C1 segment of cervical spinal cord (tissue), 14 donors: ENCODE data around the gene ENDOD1.
"Not testable (repeated sequence)": the region's sequence is repeated elsewhere in the genome, so short reads cannot be mapped to it uniquely, and the experiment has no call there.

Source experiments
- DNase-seq, 14 donors: peaks; one replicate each; lab custom pipeline; 2025; lab: John Stamatoyannopoulos, UW

The ENDOD1 gene, protein sequence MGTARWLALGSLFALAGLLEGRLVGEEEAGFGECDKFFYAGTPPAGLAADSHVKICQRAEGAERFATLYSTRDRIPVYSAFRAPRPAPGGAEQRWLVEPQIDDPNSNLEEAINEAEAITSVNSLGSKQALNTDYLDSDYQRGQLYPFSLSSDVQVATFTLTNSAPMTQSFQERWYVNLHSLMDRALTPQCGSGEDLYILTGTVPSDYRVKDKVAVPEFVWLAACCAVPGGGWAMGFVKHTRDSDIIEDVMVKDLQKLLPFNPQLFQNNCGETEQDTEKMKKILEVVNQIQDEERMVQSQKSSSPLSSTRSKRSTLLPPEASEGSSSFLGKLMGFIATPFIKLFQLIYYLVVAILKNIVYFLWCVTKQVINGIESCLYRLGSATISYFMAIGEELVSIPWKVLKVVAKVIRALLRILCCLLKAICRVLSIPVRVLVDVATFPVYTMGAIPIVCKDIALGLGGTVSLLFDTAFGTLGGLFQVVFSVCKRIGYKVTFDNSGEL

DNA sequence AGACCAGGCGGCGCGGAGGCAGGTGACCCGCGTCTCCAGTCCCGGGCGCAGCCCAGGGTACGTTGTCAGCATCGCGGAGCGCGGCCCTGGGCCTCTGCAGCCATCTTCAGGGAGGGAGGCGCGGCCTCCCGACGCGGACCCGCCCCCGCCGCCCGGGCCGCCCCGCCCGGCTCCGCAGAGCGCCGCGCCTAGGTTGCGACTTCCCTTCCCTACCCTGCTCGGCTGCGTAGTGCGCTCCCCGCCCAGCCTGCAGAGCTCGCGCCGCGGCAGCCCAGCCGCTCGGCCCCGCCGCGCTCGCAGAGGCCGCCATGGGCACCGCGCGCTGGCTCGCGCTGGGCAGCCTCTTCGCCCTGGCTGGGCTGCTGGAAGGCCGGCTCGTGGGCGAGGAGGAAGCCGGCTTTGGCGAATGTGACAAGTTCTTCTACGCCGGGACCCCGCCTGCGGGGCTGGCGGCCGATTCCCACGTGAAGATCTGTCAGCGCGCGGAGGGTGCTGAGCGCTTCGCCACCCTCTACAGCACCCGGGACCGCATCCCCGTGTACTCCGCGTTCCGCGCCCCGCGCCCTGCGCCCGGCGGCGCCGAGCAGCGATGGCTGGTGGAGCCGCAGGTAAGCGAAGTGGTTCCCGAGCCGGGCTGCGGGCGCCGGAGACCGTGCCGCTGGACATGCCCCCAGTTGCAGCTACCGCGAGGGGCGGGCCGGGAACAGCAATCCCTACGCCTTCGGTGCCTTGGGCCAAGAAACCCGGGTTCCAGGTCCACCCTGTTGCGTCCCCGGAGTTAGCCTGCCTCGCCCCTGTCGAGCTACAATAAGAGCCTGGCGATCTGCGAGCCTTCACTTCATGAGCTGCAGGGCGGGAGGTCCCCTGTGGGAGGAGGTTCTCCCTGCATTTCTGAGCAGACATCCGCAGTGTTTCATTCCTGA lies at the start of gene ENDOD1:
Gene ENDOD1 (plus strand): TSS at position 227 of the 923 bp plus-strand sequence. CDS start 82 bp downstream, at position 309.
- peak in 13 of 14 donors; percentile 51 to 96 (median 82) for DNase-seq

DNA sequence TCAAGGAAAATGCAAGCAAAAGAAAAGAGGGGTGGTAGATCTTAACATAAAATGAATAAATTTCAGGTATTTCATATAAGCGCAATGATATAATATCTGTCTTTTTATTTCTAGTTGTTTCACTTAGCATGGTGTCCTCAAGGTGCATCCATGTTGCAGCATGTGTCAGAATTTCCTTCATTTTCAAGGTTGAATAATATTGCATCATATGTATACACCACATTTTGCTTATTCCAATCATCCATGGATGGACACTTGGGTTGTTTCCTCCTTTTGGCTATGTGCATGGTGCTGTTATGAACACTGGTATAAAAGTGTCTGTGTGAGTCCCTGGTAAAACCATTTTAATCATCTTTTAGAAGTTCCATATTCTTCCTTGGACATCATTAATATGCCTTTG lies 47.4 kb upstream of the ENDOD1 start:
- no peak for DNase-seq

DNA sequence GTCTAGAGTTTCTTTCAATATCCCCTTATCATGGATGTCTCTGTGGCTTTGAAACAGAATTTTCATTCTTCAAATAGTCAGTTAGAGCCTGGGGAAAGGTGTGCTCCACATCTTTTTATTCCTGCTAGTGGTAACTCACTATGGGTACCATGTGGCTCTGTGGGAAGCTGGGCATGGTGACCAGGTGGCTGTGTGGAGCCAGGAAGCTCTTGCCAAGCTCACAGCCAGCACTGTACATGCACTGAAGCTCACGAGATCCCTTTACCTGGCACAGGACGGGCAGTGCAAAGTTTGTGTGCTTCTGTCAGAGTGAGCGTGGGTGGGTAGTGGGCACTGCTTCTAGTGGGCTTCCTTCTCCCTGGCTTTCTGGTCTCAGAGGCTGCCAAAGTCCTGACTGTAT lies 46.7 kb upstream of the ENDOD1 start:
- no peak for DNase-seq

DNA sequence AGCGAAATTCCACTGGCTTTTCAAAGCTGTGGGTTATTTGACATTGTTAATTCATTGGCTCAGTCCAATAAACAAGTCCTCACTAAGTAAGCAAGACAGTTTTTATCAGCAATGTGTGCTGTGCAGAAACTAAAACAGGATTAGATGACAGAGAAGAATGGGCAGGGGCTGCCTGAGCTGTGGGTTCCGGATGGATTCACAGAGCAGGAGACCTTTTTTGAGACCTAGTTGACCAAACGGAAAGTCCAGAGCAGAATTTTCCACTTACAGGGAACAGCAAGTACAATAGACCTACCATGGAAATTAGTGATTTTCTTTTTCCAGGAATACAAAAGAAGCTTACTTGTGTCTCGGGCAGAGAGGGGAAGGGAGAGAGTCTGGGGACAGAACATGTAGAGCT lies 45.6 kb upstream of the ENDOD1 start:
- no peak for DNase-seq

DNA sequence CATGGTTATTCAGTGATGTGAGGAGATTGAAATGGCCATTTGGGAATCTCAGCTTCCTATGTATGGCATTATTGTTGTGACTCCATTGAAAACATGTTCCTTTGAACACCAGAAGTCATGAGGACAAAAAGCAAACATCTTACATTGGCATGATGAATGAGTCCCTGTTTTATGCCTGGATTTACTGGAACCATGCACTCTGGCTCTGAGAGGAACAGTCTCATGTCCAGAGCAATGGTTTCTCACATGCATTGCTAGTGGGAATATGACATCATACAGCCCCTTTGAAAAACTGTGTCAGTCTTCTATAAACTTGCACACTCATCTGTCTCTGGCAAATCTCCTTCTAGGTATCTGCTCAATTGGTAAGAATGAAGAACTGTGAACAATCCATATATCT lies 43.8 kb upstream of the ENDOD1 start:
- DNase-seq, result no peak

DNA sequence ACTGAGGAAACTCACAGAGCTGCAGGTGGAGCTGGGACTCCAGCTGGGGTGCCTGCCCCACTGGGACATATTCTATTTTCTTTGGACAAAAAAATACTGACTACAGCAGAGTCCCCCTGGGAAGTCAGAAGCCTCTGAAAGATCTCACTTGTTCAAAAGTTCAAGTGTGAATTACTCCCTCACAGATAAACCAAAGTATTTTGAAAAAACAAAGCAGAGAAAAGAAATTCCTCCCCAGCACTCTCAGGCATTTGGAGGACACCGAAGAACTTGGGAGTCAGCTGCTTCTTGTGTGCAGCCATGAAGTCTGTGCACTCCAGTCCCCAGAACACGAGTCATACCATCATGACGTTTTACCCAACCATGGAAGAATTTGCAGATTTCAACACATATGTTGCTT lies 40.5 kb upstream of the ENDOD1 start, which contains the start of gene KDM4F:
Gene KDM4F (plus strand): TSS at position 301 of the 400 bp plus-strand sequence.
- DNase-seq, result not testable (repeated sequence)

DNA sequence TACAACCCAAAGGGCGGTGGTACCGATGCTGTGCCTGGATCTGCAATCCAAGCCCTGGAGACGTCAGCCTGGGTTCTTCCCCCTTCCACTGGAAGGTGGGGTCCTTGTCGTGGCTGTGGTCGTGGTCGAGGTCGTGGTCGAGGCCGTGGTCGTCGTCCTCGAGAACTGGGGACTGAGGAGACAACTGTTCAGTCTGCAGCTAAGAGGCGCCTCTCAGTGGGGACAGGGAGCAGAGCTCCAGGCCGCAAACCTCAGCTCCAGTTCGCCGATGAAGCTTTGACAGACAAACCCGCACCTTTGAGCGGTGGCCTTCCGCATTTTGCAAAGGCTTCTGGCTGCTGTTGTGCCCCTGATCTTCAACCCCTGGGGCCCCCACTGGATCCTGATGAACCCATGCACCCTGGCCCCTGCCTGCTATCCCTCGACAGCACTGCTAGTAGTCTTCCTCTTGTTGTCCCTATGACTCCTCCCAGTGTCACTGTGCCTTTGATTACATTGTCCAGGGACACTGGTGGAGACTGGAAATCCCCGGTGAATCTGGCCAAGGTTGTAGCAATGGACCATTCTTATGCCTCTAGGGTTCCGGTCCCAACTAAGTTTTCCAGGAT lies 38.9 kb upstream of the ENDOD1 start:
- DNase-seq, result no peak

DNA sequence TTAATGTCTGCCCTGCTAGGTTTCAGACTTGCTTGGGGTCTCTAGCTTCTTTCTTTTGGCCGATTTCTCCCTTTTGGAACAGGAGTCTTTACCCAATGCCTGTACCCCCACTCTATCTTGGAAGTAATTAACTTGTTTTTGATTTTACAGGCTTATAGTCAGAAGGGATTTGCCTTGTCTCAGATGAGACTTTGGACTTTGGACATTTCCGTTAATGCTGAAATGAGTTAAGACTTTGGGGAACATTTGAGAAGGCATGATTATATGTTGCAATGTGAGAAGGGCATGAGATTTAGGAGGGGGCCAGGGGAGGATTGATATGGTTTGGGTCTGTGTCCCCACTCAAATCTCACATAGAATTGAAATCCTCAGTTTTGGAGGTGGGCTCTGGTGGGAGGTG lies 35.3 kb upstream of the ENDOD1 start:
- no peak for DNase-seq

DNA sequence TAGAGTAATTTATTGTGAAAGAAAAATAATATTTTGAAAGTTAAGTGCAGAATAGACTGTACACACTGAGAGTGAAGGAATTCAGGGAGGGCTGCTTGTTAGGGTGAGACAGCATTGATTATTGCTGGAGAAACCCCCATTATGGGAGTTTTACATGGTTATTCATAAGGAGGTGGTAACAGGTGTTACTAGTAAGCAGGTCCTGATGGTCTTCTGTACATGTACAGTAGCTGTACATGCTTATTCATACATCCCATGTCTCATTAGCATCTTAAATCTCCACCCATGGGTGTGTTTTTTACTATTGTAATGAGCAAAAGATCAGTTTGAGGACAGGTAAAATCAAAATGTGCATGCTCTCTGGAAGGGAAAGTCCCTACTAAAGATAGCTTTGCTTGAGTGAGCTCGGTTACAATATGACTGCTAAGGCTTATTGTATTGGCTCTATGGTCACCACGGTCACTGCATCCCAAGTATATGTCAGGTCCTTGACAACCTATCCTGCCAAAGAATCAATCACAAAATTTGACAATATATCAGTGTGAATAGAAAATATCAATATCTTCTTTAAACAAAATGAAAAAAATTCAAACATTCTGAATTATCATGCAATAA lies 34.3 kb upstream of the ENDOD1 start:
- no peak for DNase-seq

DNA sequence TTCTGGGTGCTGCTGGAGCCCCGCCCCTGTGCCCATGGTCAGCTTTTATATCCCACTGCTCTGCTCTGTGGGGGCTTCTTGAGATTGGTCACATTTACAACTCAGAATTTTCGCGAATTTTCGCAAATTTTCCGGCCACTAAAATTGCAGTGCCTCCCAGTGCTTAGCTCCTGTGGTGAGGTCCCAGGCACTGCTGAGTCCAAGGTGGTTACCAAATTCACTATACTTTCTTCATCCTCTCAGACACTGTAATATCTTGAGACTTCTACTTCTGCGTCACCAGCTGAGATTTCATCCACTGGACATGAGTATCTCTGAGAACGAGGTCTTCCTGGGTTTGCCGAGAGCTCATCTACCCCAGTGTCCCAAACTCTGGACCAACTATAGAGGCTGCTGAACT lies 31.7 kb upstream of the ENDOD1 start:
- DNase-seq, result no peak

DNA sequence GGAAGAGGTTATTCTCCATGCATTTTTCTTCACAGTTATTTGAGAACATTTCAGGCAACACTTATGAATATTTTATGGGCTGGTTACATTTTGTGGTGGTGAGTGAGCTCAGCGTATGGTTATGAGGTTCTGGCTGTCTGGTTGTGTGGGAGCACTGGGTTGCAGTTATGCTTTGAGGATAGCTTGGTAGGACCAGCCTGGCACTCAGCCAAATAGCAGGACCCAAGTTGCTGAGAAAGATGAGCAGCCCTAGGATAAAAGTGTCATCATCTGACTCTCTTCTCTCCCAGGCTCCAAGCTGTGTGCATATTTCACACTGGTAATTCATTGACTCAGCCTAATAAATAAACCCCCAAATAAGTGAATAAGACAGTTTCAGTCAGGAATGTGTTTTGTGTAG lies 31.0 kb upstream of the ENDOD1 start:
- DNase-seq, result no peak

DNA sequence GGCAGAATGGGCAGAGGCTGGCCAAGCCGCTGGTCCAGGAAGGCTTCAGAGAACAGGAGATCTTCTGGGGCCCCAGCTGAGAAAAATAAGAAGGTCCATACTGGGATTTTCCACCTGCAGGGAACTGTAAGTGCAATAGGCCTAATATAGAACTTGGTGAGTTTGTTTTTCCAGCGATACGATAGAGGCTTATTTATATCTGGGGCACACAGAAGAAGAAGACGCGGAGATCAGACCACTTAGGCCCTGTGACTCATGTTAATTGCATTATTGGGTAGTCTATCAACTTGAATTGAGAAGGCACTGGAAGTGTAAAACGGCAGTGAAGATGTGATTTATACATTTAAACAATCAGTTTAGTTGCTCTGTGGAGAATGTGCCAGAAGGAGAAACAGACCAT lies 30.6 kb upstream of the ENDOD1 start:
- no peak for DNase-seq

DNA sequence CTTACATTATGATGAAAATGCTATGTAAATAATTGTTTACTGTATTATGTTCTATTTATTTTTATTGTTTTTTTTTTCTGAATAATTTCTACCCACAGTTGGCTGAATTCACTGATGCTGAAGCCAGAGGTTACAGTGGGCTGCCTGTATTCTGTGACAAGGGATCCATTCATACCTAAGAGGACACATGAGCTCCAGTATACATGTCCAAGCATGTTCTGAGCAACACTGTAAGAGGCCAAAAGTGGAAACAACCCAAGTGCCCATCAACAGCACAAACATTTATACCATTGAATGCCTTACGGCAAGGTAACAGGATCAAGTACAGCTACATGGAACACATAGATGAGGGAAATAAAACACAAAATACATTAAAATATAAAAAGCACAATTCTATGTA lies 24.3 kb upstream of the ENDOD1 start:
- no peak for DNase-seq

DNA sequence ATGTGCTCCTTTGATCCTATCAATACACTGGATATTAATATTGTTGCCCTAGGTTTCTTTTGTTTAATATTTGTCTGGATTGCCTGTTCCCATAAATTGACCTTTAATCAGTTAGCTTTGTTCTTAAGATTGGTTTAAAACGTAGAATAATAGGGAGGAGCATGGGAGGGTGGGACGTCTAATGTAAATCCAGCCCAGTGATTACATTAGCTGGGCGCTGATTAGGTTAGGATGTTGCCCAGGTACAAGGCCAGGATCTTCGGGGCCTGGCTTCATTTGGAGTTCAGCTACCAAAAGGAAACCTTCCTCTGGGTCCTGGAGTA lies 23.0 kb upstream of the ENDOD1 start, which contains the start of gene SRSF8:
Gene SRSF8 (plus strand): TSS at position 204 of the 323 bp plus-strand sequence. CDS start 308 bp downstream, outside the sequence.
- no peak for DNase-seq

DNA sequence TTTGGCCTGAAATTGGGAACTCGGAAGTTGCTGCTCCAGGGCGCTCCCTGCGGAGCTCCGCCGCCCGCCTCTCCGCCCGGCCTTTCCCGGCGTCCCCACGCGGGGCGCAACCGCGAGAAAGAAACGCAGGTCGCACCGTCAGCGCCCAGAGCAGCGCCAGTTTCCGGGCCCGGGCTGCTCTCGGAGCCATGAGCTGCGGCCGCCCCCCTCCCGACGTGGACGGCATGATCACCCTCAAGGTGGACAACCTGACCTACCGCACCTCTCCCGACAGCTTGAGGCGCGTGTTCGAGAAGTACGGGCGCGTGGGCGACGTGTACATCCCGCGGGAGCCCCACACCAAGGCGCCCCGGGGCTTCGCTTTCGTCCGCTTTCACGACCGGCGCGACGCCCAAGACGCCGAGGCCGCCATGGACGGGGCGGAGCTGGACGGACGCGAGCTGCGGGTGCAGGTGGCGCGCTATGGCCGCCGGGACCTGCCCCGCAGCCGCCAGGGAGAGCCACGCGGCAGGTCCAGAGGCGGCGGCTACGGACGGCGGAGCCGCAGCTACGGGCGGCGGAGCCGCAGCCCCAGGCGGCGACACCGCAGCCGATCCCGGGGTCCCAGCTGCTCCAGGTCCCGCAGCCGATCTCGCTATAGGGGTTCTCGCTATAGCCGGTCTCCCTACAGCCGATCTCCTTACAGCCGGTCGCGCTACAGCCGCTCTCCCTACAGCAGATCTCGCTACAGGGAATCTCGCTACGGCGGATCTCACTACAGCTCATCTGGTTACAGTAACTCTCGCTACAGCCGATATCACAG lies 22.4 kb upstream of the ENDOD1 start:
- peak in 13 of 14 donors; percentile 44 to 87 (median 76) for DNase-seq

DNA sequence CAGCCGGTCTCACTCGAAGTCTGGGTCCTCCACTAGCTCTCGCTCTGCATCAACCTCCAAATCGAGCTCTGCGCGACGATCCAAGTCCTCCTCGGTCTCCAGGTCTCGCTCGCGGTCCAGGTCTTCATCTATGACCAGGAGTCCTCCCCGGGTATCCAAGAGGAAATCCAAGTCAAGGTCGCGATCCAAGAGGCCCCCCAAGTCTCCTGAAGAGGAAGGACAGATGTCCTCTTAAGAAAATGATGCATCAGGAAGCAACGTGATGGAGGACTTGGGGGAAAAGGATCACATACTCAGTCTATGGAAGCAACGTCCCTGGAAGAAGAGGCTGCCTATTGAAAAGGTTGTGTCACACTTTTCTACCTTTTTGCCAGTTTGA lies 21.8 kb upstream of the ENDOD1 start:
- peak in 4 of 14 donors; percentile 60 to 76 (median 69) for DNase-seq

DNA sequence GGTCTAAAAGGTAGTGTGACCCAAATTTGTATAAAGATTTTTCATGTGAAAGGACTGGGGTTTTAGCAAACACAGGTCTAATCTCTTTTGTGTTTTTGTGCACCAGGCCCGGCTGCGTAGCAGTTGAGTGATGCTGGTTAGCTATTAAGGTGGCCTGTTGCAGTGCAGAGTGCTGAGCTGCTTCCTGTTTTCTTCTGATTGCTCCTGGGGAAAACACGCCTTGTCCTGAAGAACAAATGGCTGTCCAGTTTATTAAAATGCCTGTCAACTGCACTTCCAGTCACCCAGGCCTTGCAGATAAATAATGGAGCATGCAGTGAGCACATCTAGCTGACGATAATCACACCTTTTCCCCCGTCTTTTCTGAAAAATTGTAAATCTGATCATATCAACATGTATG lies 21.1 kb upstream of the ENDOD1 start:
- DNase-seq, result peak in 12 of 14 donors; percentile 26 to 93 (median 56)

DNA sequence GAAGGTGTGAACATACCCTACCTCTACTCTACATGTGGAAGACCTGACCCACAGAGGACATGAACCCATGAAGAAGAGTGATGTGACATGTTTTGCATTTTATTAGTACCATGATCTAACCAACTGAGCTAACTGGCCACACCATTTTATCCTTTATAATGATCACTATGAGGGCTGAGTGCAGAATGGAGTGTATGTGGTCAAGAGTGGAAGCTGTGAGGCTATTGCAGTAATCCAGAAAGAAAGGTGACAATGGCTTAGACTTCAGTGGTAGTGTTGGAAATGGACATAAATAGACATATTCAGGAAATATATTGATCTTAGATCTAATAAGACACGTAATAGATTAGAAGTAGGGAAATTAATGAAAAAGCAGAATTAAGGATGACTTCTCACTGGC lies 19.2 kb upstream of the ENDOD1 start:
- DNase-seq, result no peak

DNA sequence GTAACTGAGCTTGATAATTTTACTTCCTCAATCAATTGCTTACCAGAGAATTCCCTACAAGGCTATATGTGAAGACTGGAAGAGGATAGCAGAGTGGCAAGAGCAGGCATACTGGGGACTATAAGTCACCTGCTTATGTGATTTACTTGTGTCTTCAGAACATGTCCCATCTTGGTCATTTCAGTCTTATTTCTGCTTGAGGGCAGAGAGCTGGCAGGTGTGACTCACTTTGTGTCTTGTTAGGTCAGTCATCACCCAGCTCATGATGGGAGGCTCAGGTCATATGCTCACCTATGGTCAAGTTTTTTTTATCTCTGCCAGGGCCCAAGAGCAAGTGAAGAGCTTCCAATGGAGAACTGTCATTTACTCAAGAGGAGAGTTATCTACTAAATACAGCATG lies 16.7 kb upstream of the ENDOD1 start:
- no peak for DNase-seq

DNA sequence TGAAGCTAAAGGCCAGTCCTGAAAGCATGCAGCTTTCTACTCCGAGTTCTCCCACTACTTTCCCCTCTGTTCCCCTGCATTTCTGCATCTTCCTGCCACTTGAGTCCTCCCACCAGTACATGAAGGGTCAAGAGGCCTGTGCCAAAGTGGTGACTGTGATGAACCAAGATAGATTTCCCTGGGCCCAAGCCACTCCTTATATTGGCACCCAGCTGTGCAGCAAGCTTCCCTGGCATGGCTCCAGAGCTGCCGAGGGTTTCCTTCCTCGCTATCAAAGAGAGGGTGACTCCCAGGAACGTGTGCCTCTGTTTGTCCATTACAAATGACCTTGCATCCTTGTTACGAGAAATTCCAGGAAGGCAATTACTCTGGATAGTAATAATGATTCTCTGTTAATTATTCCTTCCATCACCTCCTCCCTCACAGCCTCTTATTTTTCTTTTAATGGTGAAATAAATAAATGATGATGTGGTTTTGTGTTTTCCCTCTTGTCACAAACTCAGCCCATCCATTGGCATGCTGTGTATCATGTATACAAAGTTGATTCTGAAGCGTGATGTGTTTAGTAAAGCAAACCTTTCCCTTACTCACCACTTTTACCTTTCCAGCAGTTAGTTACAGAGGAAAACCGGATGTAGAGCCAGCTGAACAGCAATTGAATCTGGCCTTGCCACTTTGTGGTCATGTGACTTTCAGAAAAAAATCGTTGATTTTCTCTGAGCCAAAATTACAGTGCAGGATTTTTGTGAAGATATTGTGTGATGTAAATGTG lies 14.7 kb upstream of the ENDOD1 start:
- peak in 3 of 14 donors; percentile 10 to 34 (median 26) for DNase-seq
